ENCODE results near the gene PHACTR1.

DNA sequence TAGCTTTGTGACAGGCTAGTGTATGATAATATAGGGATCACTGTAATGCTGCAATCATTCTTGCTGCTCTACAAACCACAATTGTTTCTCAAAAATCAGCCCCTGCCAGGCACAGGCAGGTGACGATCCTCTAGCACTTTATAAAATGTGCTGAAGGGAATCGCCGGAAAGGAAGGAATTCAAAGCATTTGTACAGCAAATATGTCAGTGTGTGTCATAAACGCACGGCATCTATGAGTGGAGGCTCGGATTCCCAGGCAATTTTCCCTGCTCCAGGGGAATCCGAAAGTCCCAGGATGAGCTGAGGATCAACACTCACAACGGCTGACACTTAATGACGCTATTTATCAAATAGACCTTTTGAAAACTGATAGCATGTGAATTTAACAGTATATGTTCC lies 1.4 kb downstream of the PHACTR1 start:
- TF ChIP-seq, protein P1, sequence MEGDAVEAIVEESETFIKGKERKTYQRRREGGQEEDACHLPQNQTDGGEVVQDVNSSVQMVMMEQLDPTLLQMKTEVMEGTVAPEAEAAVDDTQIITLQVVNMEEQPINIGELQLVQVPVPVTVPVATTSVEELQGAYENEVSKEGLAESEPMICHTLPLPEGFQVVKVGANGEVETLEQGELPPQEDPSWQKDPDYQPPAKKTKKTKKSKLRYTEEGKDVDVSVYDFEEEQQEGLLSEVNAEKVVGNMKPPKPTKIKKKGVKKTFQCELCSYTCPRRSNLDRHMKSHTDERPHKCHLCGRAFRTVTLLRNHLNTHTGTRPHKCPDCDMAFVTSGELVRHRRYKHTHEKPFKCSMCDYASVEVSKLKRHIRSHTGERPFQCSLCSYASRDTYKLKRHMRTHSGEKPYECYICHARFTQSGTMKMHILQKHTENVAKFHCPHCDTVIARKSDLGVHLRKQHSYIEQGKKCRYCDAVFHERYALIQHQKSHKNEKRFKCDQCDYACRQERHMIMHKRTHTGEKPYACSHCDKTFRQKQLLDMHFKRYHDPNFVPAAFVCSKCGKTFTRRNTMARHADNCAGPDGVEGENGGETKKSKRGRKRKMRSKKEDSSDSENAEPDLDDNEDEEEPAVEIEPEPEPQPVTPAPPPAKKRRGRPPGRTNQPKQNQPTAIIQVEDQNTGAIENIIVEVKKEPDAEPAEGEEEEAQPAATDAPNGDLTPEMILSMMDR (IDR thresholded peaks at IDR 0.05) = no peak
- TF ChIP-seq POLR2A (IDR thresholded peaks at IDR 0.05) = no peak
